Smooth muscle cell of the brain vasculature (primary cell): ENCODE data around the gene CAMK4.
A peak's percentile ranks its signal among the peaks of the same experiment; 100 is the strongest.

Experiments used
- DNase-seq: peaks from one replicate; pipeline ENCODE4 v3.0.0-alpha.2; 2012; ENCODE audit warnings: low read depth, low spot score

CAMK4 gene

GRCh38 chr5:111486055-111486454 is 261.9 kb downstream of the CAMK4 start:
- no peak for DNase-seq

DNA sequence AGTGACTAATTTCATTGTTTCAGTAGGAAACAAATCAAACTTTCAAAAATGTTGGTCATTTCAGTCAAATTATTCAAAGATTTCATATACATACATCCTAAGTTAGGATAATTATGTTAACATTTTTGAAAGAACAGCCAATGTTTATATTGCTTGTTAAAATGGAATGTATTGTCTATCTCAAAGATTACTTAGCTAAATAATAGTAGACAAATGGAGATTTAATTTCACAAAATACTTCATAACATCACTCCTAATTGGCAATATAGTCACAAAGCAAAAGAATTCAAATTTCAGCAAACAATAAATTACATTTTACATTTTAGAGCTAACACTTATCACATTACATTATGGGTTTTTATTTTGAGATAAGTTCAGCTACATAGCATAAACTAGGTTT is 262.7 kb downstream of the CAMK4 start:
- DNase-seq: no peak

- no peak for DNase-seq
Measured at GRCh38 chr5:111488353-111488752, 264.2 kb downstream of the CAMK4 start.

DNA sequence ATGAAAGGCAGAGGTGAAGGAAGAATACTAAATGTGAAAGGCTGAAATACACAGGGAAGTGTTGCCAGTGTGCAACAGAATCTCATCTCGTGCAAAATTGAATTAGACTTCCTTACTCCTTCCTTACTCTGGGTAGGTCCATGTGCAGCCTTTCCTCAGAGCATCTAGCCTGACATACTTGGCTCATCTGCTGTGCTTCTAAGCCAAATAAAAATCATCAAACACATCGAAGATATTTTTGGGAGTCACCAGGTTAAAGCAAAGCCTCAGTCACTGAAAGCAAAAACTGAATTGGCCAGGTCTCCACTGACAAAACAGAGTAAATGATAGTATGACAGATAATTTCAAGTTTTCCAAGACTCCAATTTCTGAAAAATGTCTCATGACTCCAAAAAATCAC is 268.8 kb downstream of the CAMK4 start:
- DNase-seq: no peak

- no peak for DNase-seq
Measured at GRCh38 chr5:111494355-111494999, 270.3 kb downstream of the CAMK4 start.

- no peak for DNase-seq
Measured at GRCh38 chr5:111495159-111495558, 271.0 kb downstream of the CAMK4 start.

- no peak for DNase-seq
Measured at GRCh38 chr5:111498346-111498745, 274.2 kb downstream of the CAMK4 start.

- no peak for DNase-seq
Measured at GRCh38 chr5:111502956-111503355, 278.8 kb downstream of the CAMK4 start.

DNA sequence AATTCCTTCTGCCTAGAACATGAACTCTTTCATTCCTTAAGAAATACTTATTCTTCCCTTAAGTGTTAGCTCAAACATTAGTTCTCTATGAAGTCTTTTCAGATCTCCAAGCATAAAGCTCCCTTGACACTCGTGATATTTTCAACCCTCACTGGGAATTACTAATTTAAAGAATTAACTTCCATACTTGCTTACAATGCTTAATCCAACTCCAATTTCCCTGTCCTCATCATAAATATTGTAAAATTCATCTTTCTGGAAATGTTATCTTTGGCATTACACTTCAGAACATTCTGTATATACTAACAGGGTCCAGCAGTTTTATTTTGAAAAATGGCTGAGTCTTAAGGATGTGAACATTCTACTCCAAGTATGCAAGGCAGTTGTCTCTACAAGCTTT is 280.9 kb downstream of the CAMK4 start:
- DNase-seq: no peak

- no peak for DNase-seq
Measured at GRCh38 chr5:111507276-111507675, 283.1 kb downstream of the CAMK4 start.

- no peak for DNase-seq
Measured at GRCh38 chr5:111509119-111509518, 284.9 kb downstream of the CAMK4 start.

DNA sequence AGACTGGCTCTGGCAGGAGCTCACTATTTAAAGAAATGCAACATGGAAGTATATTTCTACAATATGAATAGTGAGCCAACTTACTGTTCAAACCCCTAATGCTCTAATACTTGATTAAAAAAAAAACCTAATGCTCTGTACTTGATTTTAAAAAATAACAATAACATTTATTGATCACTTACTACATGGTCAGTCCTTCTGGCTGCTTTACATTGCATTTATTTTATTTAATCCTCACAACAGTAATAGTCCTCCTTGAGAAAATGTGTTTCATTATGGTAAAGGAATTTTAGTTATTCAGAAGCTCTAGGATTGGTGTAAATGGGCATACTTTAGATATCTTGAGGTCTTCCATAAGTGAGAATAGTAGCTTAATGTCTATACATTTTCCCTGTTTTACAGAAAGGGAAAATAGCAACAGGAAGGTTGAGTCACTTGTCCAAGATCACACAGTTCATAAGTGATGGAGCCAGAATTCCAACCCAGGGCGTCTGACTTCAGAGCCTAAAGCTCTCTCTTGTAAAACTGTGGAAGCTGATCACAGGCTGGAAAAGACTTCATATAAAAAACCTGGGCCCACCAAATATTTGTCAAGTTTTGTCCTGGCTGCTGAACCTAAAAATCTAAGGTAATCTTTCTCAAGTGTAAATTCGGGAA is 287.1 kb downstream of the CAMK4 start:
- no peak for DNase-seq

DNA sequence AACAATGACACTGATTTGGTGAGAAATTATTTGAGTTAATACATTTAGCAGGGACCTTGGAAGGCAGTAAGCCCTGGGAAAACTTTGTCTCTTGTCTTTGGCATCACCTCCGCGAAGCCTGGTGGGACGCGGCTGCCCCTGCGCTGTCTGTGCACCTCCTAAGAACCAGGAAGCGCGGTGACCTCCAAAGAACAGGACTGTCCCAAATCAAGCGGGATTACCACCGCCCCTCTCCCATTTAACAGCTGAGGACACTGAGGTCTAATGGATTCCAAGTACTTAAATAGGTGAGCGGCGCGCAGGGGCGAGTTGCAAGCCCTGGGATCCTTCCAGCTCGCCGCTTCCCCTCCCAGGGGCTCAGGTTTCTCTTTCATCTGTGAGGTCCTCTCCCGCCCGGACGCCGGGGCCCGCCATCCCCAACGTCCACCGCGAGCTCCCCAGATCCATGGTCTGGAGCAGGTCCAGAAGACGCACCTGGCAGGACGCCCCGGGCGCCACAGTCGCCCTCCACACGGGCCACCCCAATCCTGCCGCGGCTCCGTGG is 287.7 kb downstream of the CAMK4 start:
- no peak for DNase-seq

DNA sequence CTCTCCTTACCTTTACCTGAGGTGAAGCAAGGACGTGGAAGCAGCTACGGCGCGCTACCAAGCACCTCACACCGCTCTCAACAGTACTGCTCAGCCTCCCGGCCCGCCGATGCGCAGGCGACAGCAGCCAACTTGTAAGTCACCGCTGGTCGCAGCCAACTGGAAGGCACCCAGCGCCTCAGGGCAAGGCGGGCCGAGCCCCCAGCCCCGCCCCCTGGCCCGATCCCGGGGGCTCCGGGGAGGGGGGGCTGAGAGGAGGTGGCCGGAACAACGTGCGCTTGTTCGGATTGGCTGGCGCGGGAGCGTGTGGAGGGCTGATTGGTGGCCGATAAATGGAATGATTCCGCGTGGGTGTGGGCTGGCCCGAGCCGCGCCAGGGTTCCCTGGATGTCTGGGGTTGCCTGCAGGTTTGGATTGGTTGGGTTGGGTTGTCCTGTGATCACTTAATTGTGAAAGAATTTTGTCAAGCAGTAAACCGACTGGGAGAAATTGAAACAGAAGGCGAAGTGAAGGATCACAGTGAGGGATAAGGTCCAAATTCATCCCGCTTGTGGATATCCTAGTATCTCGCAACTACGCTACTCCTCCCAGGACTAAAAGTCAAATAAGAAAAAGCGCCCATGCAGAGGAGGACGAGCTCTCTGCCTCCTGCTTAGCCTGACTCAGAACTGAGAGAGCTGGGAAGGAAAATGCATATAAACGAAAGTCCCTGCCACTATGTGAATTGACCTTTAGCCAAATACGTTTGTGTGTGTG is 288.4 kb downstream of the CAMK4 start, which contains the start of gene STARD4:
Gene STARD4 (minus strand): TSS at position 161 of the 756 bp plus-strand sequence. CDS start 5,102 bp downstream, outside the sequence.
- DNase-seq: peak; percentile 88

- DNase-seq: no peak
Measured at GRCh38 chr5:111513131-111513520, 288.9 kb downstream of the CAMK4 start.

GRCh38 chr5:111514087-111514486 is 289.9 kb downstream of the CAMK4 start:
- DNase-seq: no peak

DNA sequence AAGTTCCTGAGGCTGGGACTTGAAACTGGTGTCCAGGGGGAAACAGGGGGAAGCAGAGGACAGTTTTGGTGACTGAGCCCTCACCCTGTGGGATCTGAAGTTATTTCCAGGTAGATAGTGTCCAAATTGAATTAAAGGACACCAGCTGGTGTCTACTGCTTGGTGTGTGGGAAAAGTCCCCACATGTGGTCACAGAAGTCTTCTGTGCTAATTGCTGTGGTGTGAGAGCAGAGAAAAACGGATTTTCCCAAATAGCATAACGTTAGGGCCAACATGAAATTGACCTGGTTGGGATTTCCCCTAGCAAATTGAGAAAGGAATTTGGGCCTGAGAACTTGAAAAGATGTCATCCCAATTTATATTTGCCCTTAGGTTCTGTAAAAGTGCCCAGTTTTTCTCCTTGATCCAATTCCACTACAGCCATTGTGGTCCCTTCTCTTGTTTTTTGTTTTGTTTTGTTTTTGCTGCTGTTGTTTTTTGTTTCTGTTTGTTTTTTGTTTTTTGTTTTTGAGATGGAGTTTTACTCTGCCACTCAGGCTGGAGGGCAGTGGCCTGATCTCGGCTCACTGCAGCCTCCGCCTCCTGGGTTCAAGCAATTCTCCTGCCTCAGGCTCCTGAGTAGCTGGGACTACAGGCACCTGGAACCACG is 293.8 kb downstream of the CAMK4 start:
- no peak for DNase-seq

DNA sequence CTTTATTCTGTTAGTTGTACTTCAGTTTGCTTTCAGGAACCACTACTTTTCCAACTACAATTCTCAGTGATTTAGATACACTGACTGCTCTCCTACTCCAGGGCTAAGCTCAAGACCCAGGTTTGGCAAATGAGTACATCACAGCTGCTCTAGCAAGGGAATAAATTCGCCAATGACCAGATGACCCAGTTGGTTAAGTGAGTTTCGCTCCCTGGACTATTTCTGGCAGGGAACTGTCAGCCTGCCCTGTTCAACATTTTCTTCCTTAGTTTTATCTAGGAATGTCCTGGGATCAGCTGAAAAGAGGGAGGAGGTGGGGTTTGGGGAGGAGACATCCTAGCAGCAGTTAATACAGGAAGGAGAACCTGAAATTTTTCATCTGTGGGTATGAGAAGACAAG is 294.6 kb downstream of the CAMK4 start:
- DNase-seq: no peak

- DNase-seq: no peak
Measured at GRCh38 chr5:111520908-111521307, 296.7 kb downstream of the CAMK4 start.

DNA sequence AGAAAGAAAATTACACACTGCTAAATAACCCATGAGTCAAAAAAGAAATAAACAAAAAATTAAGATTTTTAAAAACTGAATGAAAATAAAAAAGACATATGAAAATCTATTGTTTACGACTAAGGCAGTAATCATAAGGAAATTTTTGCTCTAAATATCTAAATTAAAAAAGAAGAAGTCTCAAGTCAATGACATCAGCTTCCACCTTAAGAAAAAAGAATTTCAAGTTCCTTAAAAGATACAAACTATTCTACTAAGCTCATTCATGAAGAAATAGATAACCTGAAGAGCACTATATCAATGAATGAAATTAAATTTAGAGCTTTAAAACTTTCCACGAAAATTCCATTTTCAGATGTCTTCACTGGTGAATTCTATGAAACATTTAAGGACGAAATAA is 303.9 kb downstream of the CAMK4 start:
- no peak for DNase-seq

- peak; percentile 28 for DNase-seq
Measured at GRCh38 chr5:111530298-111530740, 306.1 kb downstream of the CAMK4 start.
